OCI-LY7 (cell line): ENCODE measurements around the gene CNIH3. TPM values are rescaled to one million over a fixed set of nuclear protein-coding genes. Genes with fewer than 3 reads are reported as not detected.

Experiments
- BruUV-seq: library from RNA; stranded (reverse); fragments of 400-500 nt; replicated peaks from 2 replicates; lab custom pipeline; 2021; lab: Mats Ljungman, UMichigan
- CTCF ChIA-PET: fragments of 300-600 bp; sonication (Branson Sonifier 250); formaldehyde crosslinking; loops from one replicate; lab custom pipeline; 2022; ENCODE audit warnings: antibody characterized with exemption; ENCODE audit not compliant: unreplicated experiment; lab: Charles Lee
- POLR2A ChIA-PET: fragments of 300-600 bp; sonication (Branson Sonifier 250); formaldehyde crosslinking; loops from one replicate; lab custom pipeline; 2022; ENCODE audit warnings: antibody characterized with exemption; lab: Charles Lee
- DNase-seq: peaks from one replicate; pipeline ENCODE4 v3.0.0-alpha.2; 2015; ENCODE audit warnings: low spot score
- H2AFZ ChIP-seq: fragments of 200-600 bp; sonication (generic), shearing (Covaris generic); 2 replicates; pipeline ENCODE4 v1.6.1; 2014; ENCODE audit warnings: mild to moderate bottlenecking, antibody characterized with exemption, low read length, moderate library complexity
- H3K27ac ChIP-seq: fragments of 200-600 bp; sonication (generic); 2 replicates; pipeline ENCODE4 v1.5.1; 2014; ENCODE audit warnings: mixed run types, low read depth, mild to moderate bottlenecking, moderate library complexity, low read length, inconsistent platforms; ENCODE audit not compliant: poor library complexity, severe bottlenecking
- H3K36me3 ChIP-seq: fragments of 200-600 bp; sonication (generic); 2 replicates; pipeline ENCODE4 v1.6.1; 2014; ENCODE audit warnings: mild to moderate bottlenecking, antibody characterized with exemption, low read length, moderate library complexity, mixed read lengths; ENCODE audit not compliant: insufficient read depth
- H3K4me1 ChIP-seq: fragments of 200-600 bp; sonication (generic); 2 replicates; pipeline ENCODE4 v1.5.1; 2014; ENCODE audit warnings: mild to moderate bottlenecking, low read length; ENCODE audit not compliant: insufficient read depth, poor library complexity, severe bottlenecking
- H3K4me2 ChIP-seq: fragments of 200-600 bp; sonication (generic); 2 replicates; pipeline ENCODE4 v1.6.1; 2014; ENCODE audit warnings: mild to moderate bottlenecking, low read length
- H3K4me3 ChIP-seq: fragments of 200-600 bp; sonication (generic); 2 replicates; pipeline ENCODE4 v1.5.1; 2014; ENCODE audit warnings: mild to moderate bottlenecking, low read depth, low read length; ENCODE audit not compliant: poor library complexity, severe bottlenecking
- H3K79me2 ChIP-seq: fragments of 200-600 bp; sonication (generic); 2 replicates; pipeline ENCODE4 v1.6.1; 2016; ENCODE audit warnings: low read depth, mild to moderate bottlenecking, low read length, moderate library complexity, mixed read lengths; ENCODE audit not compliant: insufficient read depth
- H3K9me2 ChIP-seq: fragments of 200-600 bp; sonication (generic); 2 replicates; pipeline ENCODE4 v1.6.1; 2016; ENCODE audit warnings: mild to moderate bottlenecking, low read length, mixed read lengths; ENCODE audit not compliant: insufficient read depth
- H3K9me3 ChIP-seq: fragments of 200-600 bp; sonication (generic); 2 replicates; pipeline ENCODE4 v1.6.1; 2014; ENCODE audit warnings: mild to moderate bottlenecking, mixed run types, low read length, mixed read lengths
- H4K20me1 ChIP-seq: fragments of 200-600 bp; sonication (generic); 2 replicates; pipeline ENCODE4 v1.6.1; 2014; ENCODE audit warnings: mild to moderate bottlenecking, antibody characterized with exemption, low read length, moderate library complexity, mixed read lengths; ENCODE audit not compliant: insufficient read depth
- CTCF ChIP-seq: fragments of 200-600 bp; sonication (generic); conservative IDR thresholded peaks from 2 replicates; pipeline ENCODE4 v1.5.1; 2014; ENCODE audit warnings: mild to moderate bottlenecking, antibody characterized with exemption, low read length, moderate library complexity, mixed read lengths
- EZH2phosphoT487 ChIP-seq: fragments of 200-600 bp; sonication (generic); IDR thresholded peaks from 2 replicates; pipeline ENCODE4 v1.6.1; 2018; ENCODE audit warnings: low read depth, borderline replicate concordance, mild to moderate bottlenecking, mixed run types, antibody characterized with exemption, low read length, moderate library complexity, mixed read lengths
- intact Hi-C: fragments of 100-400 bp; cut with micrococcal nuclease; formaldehyde crosslinking; loops from one replicate; pipeline ENCODE4 v1.10.0; 2022; ENCODE audit not compliant: unreplicated experiment
- total RNA-seq, 2 experiments: library from RNA; depleted of rRNA in 1 of 2; stranded (reverse); fragments of >200 nt in 1 of 2; shearing (Covaris generic) in 1 of 2; gene quantifications; 2 replicates each; pipeline ENCODE4 v1.2.3, GENCODE V29; 2014 to 2022

The CNIH3 gene
- total RNA-seq, 2 experiments from 2014 or later: 1.9 to 2.4 TPM

GRCh38 chr1:224780736-224781135 is 164.6 kb downstream of the CNIH3 start:
- no peak for TF ChIP-seq EZH2phosphoT487
- no peak for TF ChIP-seq CTCF
- Histone ChIP-seq H3K79me2 (no peaks in the 10 kb centered on the region), H3K9me2 (no peaks in the 10 kb centered on the region), H3K4me1 (peaks cover 44% of the 10 kb centered on the region), H3K4me3 (no peak overlapping the region), H2AFZ (peak overlapping the region; percentile 21; the same call in 1 of the 2 replicates), H3K27ac (no peak overlapping the region), H3K36me3 (no peaks in the 10 kb centered on the region; the same call in 1 of the 2 replicates), H3K9me3 (no peaks in the 10 kb centered on the region), H4K20me1 (no peaks in the 10 kb centered on the region), H3K4me2 (no peak overlapping the region)
- POLR2A ChIA-PET: interaction anchor here (0.8 kb wide), 1 partner anchor 61 kb away, joined by 8 read pairs; no protein-coding TSS in a partner anchor
- BruUV-seq: no TSS peak
- CTCF ChIA-PET: interaction anchor here (0.7 kb wide), 1 partner anchor 192 kb away, joined by 3 read pairs; no protein-coding TSS in a partner anchor
- DNase-seq: no peak
- intact Hi-C loops: no loop called here

- Histone ChIP-seq H3K4me2 (no peak overlapping the region), H4K20me1 (no peaks in the 10 kb centered on the region), H3K9me2 (no peaks in the 10 kb centered on the region), H3K27ac (no peak overlapping the region), H2AFZ (peak overlapping the region; percentile 58; the same call in 1 of the 2 replicates), H3K4me1 (peaks cover 44% of the 10 kb centered on the region), H3K9me3 (peaks cover 5% of the 10 kb centered on the region; the same call in 1 of the 2 replicates), H3K36me3 (no peaks in the 10 kb centered on the region; the same call in 1 of the 2 replicates), H3K79me2 (no peaks in the 10 kb centered on the region), H3K4me3 (no peak overlapping the region)
- DNase-seq: no peak
- BruUV-seq: no TSS peak
- ChIA-PET POLR2A (no interaction called here), CTCF (no interaction called here)
- TF ChIP-seq EZH2phosphoT487 (no peak), CTCF (no peak)
- intact Hi-C loops: no loop called here
Observed at GRCh38 chr1:224781800-224782199, 165.7 kb downstream of the CNIH3 start.

- Histone ChIP-seq H3K9me3 (peaks cover 11% of the 10 kb centered on the region; the same call in 1 of the 2 replicates), H3K27ac (peak overlapping the region; percentile 91), H3K4me1 (peaks cover 44% of the 10 kb centered on the region), H3K36me3 (no peaks in the 10 kb centered on the region; the same call in 1 of the 2 replicates), H3K4me3 (no peak overlapping the region), H3K4me2 (peak overlapping the region; percentile 67), H3K9me2 (no peaks in the 10 kb centered on the region), H2AFZ (peak overlapping the region; percentile 58; the same call in 1 of the 2 replicates), H3K79me2 (no peaks in the 10 kb centered on the region), H4K20me1 (no peaks in the 10 kb centered on the region)
- no peak for DNase-seq
- TF ChIP-seq CTCF: no peak
- TF ChIP-seq EZH2phosphoT487: no peak
- ChIA-PET POLR2A (no interaction called here), CTCF (no interaction called here)
- intact Hi-C loops: no loop called here
- no TSS peak for BruUV-seq
Observed at GRCh38 chr1:224782281-224783000, 166.3 kb downstream of the CNIH3 start.
